Measurements from ENCODE around the gene FOXO4. TPM values are rescaled to one million over a fixed set of nuclear protein-coding genes. Genes with fewer than 3 reads are reported as not detected.
"Not testable (repeated sequence)": the region's sequence is repeated elsewhere in the genome, so short reads cannot be mapped to it uniquely, and the experiment has no call there.

The FOXO4 gene
- total and polyA plus RNA-seq, 2 of the 13 experiments (the other 11 are each of a cell fraction or from before 2014, with no cell fraction given), result 5.1 to 5.7 TPM

DNA sequence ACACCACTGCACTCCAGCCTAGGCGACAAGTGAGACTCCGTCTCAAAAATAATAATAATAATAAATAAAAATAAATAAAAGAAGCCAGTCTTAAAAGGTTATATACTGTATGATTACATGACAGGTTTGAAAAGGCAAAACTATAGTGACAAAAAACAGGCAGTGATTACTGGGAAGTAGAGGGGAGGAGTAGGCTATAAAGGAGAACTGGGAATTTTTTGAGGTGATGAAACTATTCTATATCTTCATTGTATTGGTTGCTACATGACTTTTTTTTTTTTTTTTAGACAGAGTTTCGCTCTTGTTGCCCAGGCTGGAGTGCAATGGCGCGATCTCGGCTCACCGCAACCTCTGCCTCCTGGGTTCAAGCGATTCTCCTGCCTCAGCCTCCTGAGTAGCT lies 47.8 kb upstream of the FOXO4 start:
- H2AFZ ChIP-seq (ENCODE audit: low read length); H4K20me1 ChIP-seq (ENCODE audit: insufficient read depth, low read length); DNase-seq (ENCODE audit: low spot score); ATAC-seq; FAIRE-seq; H3K9ac ChIP-seq (ENCODE audit: insufficient read depth, low read depth, low read length); H3K79me2 ChIP-seq (ENCODE audit: insufficient read depth, low read length); H3K4me1 ChIP-seq (ENCODE audit: insufficient read depth, low read length); H3K4me3 ChIP-seq (replicated peaks in 1 of 3; ENCODE audit: insufficient read depth in 1 of 3, low read depth in 2 of 3, low read length in 3 of 3); POLR2A ChIA-PET; H3K4me2 ChIP-seq (ENCODE audit: low read depth, low read length); H3K36me3 ChIP-seq (replicated peaks in 1 of 2; ENCODE audit: control insufficient read depth in 1 of 2, insufficient read depth in 2 of 2, low read length in 2 of 2); BruUV-seq (replicated peaks); CTCF ChIA-PET (ENCODE audit: low intra/inter-chr PET ratio, low total read pairs); H3K27ac ChIP-seq (ENCODE audit: extremely low read length, insufficient read depth, low read length); in situ Hi-C loops (cut with HindIII; ENCODE audit: extremely low pct_ligation_motif_present, low pct_unique_long_range_greater_than_20kb); H3K9me3 ChIP-seq (ENCODE audit: low read length); H3K27me3 ChIP-seq (ENCODE audit: control insufficient read depth in 1 of 2, insufficient read depth in 2 of 2, low read length in 2 of 2); intact Hi-C loops (cut with micrococcal nuclease; ENCODE audit: unreplicated experiment): not testable (repeated sequence)
- WGBS (ENCODE audit: low lambda C conversion rate), result 100% methylated on average over 2 of the region's 8 CpGs

DNA sequence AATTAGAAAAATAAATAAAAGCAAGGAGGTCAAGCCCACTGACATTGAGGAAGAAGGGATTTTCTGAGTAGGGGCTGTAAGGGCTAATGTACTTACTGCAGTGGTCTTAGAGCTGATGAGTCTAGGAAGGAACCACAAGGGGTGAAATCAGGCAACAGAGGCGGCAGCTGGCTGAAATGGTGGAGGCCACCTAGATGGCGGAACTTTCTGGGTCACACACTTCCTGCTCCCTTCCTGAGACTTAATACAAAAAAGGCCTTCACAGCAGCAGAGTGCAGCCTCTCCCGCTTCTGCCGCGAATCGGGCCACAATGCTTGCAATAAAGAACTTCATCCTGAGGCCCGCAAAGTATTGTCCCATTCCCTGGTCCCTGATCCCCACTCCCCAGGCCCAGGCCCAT lies 42.9 kb upstream of the FOXO4 start:
- no peaks in the 10 kb centered on the region for H3K36me3 ChIP-seq (replicated peaks in 1 of 2; ENCODE audit: control insufficient read depth in 1 of 2, insufficient read depth in 2 of 2, low read length in 2 of 2)
- no peak for FAIRE-seq
- no peaks in the 10 kb centered on the region for H3K27me3 ChIP-seq (ENCODE audit: control insufficient read depth in 1 of 2, insufficient read depth in 2 of 2, low read length in 2 of 2)
- H3K4me2 ChIP-seq (ENCODE audit: low read depth, low read length), result no peak overlapping the region
- 100% methylated on average over 1 of the region's 7 CpGs for WGBS (ENCODE audit: low lambda C conversion rate)
- H3K27ac ChIP-seq (ENCODE audit: extremely low read length, insufficient read depth, low read length), result no peak overlapping the region
- no peak for ATAC-seq
- no peaks in the 10 kb centered on the region for H3K9me3 ChIP-seq (ENCODE audit: low read length)
- H3K9ac ChIP-seq (ENCODE audit: insufficient read depth, low read depth, low read length), result no peak overlapping the region
- no peak for DNase-seq (ENCODE audit: low spot score)
- no peaks in the 10 kb centered on the region for H3K79me2 ChIP-seq (ENCODE audit: insufficient read depth, low read length)
- no peak for TF ChIP-seq JUN (CRISPR knock-in tag; IDR thresholded peaks at IDR 0.05)
- TF ChIP-seq ZNF441 (CRISPR knock-in tag; IDR thresholded peaks at IDR 0.05; ENCODE audit: borderline replicate concordance), result no peak
- no peak for TF ChIP-seq SCMH1 (CRISPR knock-in tag; IDR thresholded peaks at IDR 0.05; ENCODE audit: borderline replicate concordance)
- TF ChIP-seq NFATC3 (CRISPR knock-in tag; IDR thresholded peaks at IDR 0.05), result no peak
- no peak for TF ChIP-seq MEF2D (CRISPR knock-in tag; IDR thresholded peaks at IDR 0.05)
- TF ChIP-seq, protein P1, sequence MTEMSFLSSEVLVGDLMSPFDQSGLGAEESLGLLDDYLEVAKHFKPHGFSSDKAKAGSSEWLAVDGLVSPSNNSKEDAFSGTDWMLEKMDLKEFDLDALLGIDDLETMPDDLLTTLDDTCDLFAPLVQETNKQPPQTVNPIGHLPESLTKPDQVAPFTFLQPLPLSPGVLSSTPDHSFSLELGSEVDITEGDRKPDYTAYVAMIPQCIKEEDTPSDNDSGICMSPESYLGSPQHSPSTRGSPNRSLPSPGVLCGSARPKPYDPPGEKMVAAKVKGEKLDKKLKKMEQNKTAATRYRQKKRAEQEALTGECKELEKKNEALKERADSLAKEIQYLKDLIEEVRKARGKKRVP (CRISPR knock-in tag; IDR thresholded peaks at IDR 0.05), result no peak
- no peak for TF ChIP-seq TRIM24 (CRISPR knock-in tag; IDR thresholded peaks at IDR 0.05)
- TF ChIP-seq SMAD1 (CRISPR knock-in tag; IDR thresholded peaks at IDR 0.05; ENCODE audit: borderline replicate concordance, low read depth), result no peak
- no peak for TF ChIP-seq PAX8 (CRISPR knock-in tag; IDR thresholded peaks at IDR 0.05; ENCODE audit: borderline replicate concordance)
- TF ChIP-seq ZNF335 (CRISPR knock-in tag; IDR thresholded peaks at IDR 0.05), result no peak
- TF ChIP-seq NFKBIZ (CRISPR knock-in tag; IDR thresholded peaks at IDR 0.05), result no peak
- TF ChIP-seq ZNF879 (CRISPR knock-in tag; IDR thresholded peaks at IDR 0.05), result no peak
- no peak for TF ChIP-seq BORCS8-MEF2B (CRISPR knock-in tag; IDR thresholded peaks at IDR 0.05)
- TF ChIP-seq, protein P2, sequence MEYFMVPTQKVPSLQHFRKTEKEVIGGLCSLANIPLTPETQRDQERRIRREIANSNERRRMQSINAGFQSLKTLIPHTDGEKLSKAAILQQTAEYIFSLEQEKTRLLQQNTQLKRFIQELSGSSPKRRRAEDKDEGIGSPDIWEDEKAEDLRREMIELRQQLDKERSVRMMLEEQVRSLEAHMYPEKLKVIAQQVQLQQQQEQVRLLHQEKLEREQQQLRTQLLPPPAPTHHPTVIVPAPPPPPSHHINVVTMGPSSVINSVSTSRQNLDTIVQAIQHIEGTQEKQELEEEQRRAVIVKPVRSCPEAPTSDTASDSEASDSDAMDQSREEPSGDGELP (IDR thresholded peaks at IDR 0.05; ENCODE audit: borderline replicate concordance, low read depth), result no peak
- TF ChIP-seq ZNF350 (CRISPR knock-in tag; IDR thresholded peaks at IDR 0.05; ENCODE audit: borderline replicate concordance, low read depth), result no peak
- TF ChIP-seq, protein P3, sequence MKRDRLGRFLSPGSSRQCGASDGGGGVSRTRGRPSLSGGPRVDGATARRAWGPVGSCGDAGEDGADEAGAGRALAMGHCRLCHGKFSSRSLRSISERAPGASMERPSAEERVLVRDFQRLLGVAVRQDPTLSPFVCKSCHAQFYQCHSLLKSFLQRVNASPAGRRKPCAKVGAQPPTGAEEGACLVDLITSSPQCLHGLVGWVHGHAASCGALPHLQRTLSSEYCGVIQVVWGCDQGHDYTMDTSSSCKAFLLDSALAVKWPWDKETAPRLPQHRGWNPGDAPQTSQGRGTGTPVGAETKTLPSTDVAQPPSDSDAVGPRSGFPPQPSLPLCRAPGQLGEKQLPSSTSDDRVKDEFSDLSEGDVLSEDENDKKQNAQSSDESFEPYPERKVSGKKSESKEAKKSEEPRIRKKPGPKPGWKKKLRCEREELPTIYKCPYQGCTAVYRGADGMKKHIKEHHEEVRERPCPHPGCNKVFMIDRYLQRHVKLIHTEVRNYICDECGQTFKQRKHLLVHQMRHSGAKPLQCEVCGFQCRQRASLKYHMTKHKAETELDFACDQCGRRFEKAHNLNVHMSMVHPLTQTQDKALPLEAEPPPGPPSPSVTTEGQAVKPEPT (CRISPR knock-in tag; IDR thresholded peaks at IDR 0.05; ENCODE audit: low read depth), result no peak
- no peaks in the 10 kb centered on the region for H3K4me1 ChIP-seq (ENCODE audit: insufficient read depth, low read length)
- BruUV-seq (replicated peaks), result no TSS peak
- intact Hi-C loops (cut with micrococcal nuclease; ENCODE audit: unreplicated experiment) (no loop called here), in situ Hi-C loops (cut with HindIII; ENCODE audit: extremely low pct_ligation_motif_present, low pct_unique_long_range_greater_than_20kb) (no loop called here)
- ChIA-PET POLR2A (no interaction called here), CTCF (ENCODE audit: low intra/inter-chr PET ratio, low total read pairs) (no interaction called here)
- no peak overlapping the region for H3K4me3 ChIP-seq (replicated peaks in 1 of 3; ENCODE audit: insufficient read depth in 1 of 3, low read depth in 2 of 3, low read length in 3 of 3)
- H2AFZ ChIP-seq (ENCODE audit: low read length), result no peak overlapping the region
- H4K20me1 ChIP-seq (ENCODE audit: insufficient read depth, low read length), result no peaks in the 10 kb centered on the region

Data from HepG2 (cell line).